HEK293 (cell line): Measurements from ENCODE around the gene TMEM273.

Source experiments
- CTCF ChIA-PET: fragments of 350-600 bp; formaldehyde crosslinking; extraction: SDS; loops from one replicate; lab custom pipeline; 2021; ENCODE audit warnings: antibody characterized with exemption; lab: Yijun Ruan, JAX
- POLR2A ChIA-PET: fragments of 300-600 bp; formaldehyde crosslinking; extraction: SDS; loops from one replicate; lab custom pipeline; 2020; ENCODE audit warnings: antibody characterized with exemption, inconsistent platforms; lab: Yijun Ruan, JAX
- H3K27ac ChIP-seq: fragments of 200-500 bp; sonication (Bioruptor generic); 2 replicates; pipeline ENCODE4 v1.5.1; 2014; ENCODE audit warnings: low read depth, low read length, control low read depth, inconsistent platforms; ENCODE audit errors: extremely low read depth
- H3K36me3 ChIP-seq, 2 experiments: fragments of 200-500 bp in 1 of 2; sonication (Bioruptor generic) in 1 of 2; 1 replicate in 1 of 2; 2 replicates in 1 of 2; pipeline ENCODE4 v1.5.1; 2014 to 2017; ENCODE audit warnings: inconsistent platforms in 2 of 2, low read length in 2 of 2; ENCODE audit not compliant: control insufficient read depth in 2 of 2, insufficient read depth in 1 of 2
- H3K4me1 ChIP-seq: fragments of 200-500 bp; sonication (Bioruptor generic); 2 replicates; pipeline ENCODE4 v1.5.1; 2014; ENCODE audit warnings: mild to moderate bottlenecking, low read length, inconsistent platforms; ENCODE audit not compliant: control insufficient read depth, insufficient read depth
- H3K4me3 ChIP-seq: 2 replicates; pipeline ENCODE4 v1.5.1; 2011; ENCODE audit warnings: low read depth, mild to moderate bottlenecking, control low read depth, low read length, moderate library complexity
- H3K9me3 ChIP-seq: fragments of 200-500 bp; sonication (Bioruptor generic); 2 replicates; pipeline ENCODE4 v1.5.1; 2014; ENCODE audit warnings: low read depth, low read length, inconsistent platforms; ENCODE audit not compliant: control insufficient read depth, insufficient read depth
- FEZF1 ChIP-seq: fragments of 450-650 bp; formaldehyde crosslinking; IDR thresholded peaks from 2 replicates; pipeline ENCODE4 v1.5.1; 2016; ENCODE audit warnings: missing biosample characterization, missing genetic modification characterization
- SALL2 ChIP-seq: fragments of 450-650 bp; formaldehyde crosslinking; IDR thresholded peaks from 2 replicates; pipeline ENCODE4 v1.5.0; 2017; ENCODE audit warnings: missing biosample characterization, mild to moderate bottlenecking, missing genetic modification characterization, borderline replicate concordance
- ZBTB11 ChIP-seq: fragments of 450-650 bp; formaldehyde crosslinking; conservative IDR thresholded peaks from 2 replicates; pipeline ENCODE4 v1.5.1; 2016; ENCODE audit warnings: low read depth, missing biosample characterization, missing genetic modification characterization
- ZBTB17 ChIP-seq: fragments of 450-650 bp; formaldehyde crosslinking; IDR thresholded peaks from 2 replicates; pipeline ENCODE4 v1.5.1; 2016; ENCODE audit warnings: missing biosample characterization, missing genetic modification characterization
- ZFP69B ChIP-seq: fragments of 450-650 bp; formaldehyde crosslinking; IDR thresholded peaks from 2 replicates; pipeline ENCODE4 v1.5.1; 2016; ENCODE audit warnings: missing biosample characterization, missing genetic modification characterization
- ZNF112 ChIP-seq: fragments of 450-650 bp; formaldehyde crosslinking; IDR thresholded peaks from 2 replicates; pipeline ENCODE4 v1.5.0; 2017; ENCODE audit warnings: missing biosample characterization, missing genetic modification characterization
- ZNF121 ChIP-seq: fragments of 450-650 bp; formaldehyde crosslinking; IDR thresholded peaks from 2 replicates; pipeline ENCODE4 v1.5.1; 2016; ENCODE audit warnings: missing biosample characterization, missing genetic modification characterization
- ZNF138 ChIP-seq: fragments of 450-650 bp; formaldehyde crosslinking; IDR thresholded peaks from 2 replicates; pipeline ENCODE4 v1.5.1; 2016; ENCODE audit warnings: missing biosample characterization, missing genetic modification characterization, borderline replicate concordance
- ZNF174 ChIP-seq: fragments of 450-650 bp; formaldehyde crosslinking; IDR thresholded peaks from 2 replicates; pipeline ENCODE4 v1.5.0; 2017; ENCODE audit warnings: missing biosample characterization, mild to moderate bottlenecking, missing genetic modification characterization
- ZNF23 ChIP-seq: fragments of 450-650 bp; formaldehyde crosslinking; IDR thresholded peaks from 2 replicates; pipeline ENCODE4 v1.5.1; 2016; ENCODE audit warnings: missing biosample characterization, missing genetic modification characterization, borderline replicate concordance
- ZNF311 ChIP-seq: fragments of 450-650 bp; formaldehyde crosslinking; IDR thresholded peaks from 2 replicates; pipeline ENCODE4 v1.5.1; 2017; ENCODE audit warnings: missing biosample characterization, missing genetic modification characterization, borderline replicate concordance
- ZNF404 ChIP-seq: fragments of 450-650 bp; formaldehyde crosslinking; IDR thresholded peaks from 2 replicates; pipeline ENCODE4 v1.5.1; 2017; ENCODE audit warnings: missing biosample characterization, missing genetic modification characterization
- ZNF670 ChIP-seq: fragments of 450-650 bp; formaldehyde crosslinking; IDR thresholded peaks from 2 replicates; pipeline ENCODE4 v1.5.1; 2016; ENCODE audit warnings: missing biosample characterization, missing genetic modification characterization, low read depth
- ZNF747 ChIP-seq: fragments of 450-650 bp; formaldehyde crosslinking; IDR thresholded peaks from 2 replicates; pipeline ENCODE4 v1.5.1; 2016; ENCODE audit warnings: missing biosample characterization, missing genetic modification characterization
- TF ChIP-seq, protein P1 (sequence below): fragments of 450-650 bp; formaldehyde crosslinking; IDR thresholded peaks from 2 replicates; pipeline ENCODE4 v1.5.1; 2017; ENCODE audit warnings: missing biosample characterization, missing genetic modification characterization
- TF ChIP-seq, protein P2 (sequence below): fragments of 450-650 bp; formaldehyde crosslinking; IDR thresholded peaks from 2 replicates; pipeline ENCODE4 v1.5.1; 2016; ENCODE audit warnings: missing biosample characterization, missing genetic modification characterization, low read depth
- TF ChIP-seq, protein P3 (sequence below): fragments of 450-650 bp; formaldehyde crosslinking; IDR thresholded peaks from 2 replicates; pipeline ENCODE4 v1.5.1; 2016; ENCODE audit warnings: missing biosample characterization, missing genetic modification characterization
- TF ChIP-seq, protein P4 (sequence below): fragments of 450-650 bp; IDR thresholded peaks from 2 replicates; pipeline ENCODE4 v1.5.1; 2018; ENCODE audit warnings: missing biosample characterization, mild to moderate bottlenecking, missing genetic modification characterization

The TMEM273 gene

DNA sequence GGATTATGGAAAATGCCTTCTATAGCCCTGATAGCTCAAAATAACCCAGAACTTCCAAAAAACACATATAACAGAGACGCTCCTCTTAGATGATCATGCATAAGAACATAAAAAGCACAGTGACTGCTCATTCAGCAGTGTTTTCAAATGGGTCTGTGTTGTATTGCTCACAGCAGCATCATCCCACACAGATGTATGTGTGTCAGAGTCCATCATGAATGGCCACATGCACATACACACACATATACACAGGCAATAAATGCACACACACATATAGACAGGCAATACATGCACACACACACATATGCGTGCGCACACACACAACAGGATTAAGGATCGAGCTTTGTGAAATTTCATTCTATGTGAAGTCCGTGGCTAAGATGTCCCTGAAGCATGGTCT, 26.1 kb downstream of the TMEM273 start (continued):
- TF ChIP-seq, protein P1, sequence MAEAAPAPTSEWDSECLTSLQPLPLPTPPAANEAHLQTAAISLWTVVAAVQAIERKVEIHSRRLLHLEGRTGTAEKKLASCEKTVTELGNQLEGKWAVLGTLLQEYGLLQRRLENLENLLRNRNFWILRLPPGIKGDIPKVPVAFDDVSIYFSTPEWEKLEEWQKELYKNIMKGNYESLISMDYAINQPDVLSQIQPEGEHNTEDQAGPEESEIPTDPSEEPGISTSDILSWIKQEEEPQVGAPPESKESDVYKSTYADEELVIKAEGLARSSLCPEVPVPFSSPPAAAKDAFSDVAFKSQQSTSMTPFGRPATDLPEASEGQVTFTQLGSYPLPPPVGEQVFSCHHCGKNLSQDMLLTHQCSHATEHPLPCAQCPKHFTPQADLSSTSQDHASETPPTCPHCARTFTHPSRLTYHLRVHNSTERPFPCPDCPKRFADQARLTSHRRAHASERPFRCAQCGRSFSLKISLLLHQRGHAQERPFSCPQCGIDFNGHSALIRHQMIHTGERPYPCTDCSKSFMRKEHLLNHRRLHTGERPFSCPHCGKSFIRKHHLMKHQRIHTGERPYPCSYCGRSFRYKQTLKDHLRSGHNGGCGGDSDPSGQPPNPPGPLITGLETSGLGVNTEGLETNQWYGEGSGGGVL (tag by site-specific recombination), result no peak
- TF ChIP-seq, protein P2, sequence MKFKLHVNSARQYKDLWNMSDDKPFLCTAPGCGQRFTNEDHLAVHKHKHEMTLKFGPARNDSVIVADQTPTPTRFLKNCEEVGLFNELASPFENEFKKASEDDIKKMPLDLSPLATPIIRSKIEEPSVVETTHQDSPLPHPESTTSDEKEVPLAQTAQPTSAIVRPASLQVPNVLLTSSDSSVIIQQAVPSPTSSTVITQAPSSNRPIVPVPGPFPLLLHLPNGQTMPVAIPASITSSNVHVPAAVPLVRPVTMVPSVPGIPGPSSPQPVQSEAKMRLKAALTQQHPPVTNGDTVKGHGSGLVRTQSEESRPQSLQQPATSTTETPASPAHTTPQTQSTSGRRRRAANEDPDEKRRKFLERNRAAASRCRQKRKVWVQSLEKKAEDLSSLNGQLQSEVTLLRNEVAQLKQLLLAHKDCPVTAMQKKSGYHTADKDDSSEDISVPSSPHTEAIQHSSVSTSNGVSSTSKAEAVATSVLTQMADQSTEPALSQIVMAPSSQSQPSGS (tag by site-specific recombination), result no peak
- TF ChIP-seq ZNF112 (tag by site-specific recombination) (no peak), ZNF174 (tag by site-specific recombination) (no peak), ZBTB17 (tag by site-specific recombination) (no peak)

DNA sequence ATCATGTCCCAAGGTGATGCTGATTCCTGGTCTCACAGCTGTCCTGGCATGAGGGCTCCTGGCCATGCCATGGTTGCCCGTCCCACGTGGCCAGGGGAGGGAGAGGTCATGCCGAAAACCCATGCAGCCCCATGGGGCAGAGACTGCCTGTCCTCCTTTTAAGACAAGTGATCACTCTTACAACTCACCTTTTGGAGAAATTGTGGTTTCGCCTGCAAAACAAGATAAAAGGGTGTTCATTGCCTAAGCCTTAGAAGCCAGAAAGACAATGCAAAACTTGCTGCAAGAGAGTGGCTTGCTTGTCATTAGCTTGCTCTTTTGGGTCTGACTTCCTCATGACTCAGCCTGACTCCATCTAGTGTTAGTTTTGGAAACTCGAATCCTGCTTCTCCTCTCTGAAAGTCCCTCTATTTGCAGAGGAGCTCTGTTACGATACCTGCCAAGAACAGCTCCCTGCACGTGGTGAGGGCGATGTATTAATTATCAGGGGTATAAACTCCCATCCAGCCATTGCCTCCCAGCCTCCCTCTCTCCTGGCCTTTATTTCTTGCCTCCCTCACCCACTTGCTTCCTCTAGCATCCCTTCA, 26.7 kb downstream of the TMEM273 start:
- Histone ChIP-seq H3K27ac (no peak overlapping the region), H3K36me3 (no peaks in the 10 kb centered on the region), H3K4me1 (no peaks in the 10 kb centered on the region), H3K9me3 (no peaks in the 10 kb centered on the region), H3K4me3 (no peak overlapping the region)
- POLR2A ChIA-PET, result no interaction called here
- CTCF ChIA-PET, result interaction anchor here (0.6 to 1.7 kb wide), 6 partner anchors 16 to 503 kb away, joined by 3 to 13 read pairs (median 3); no protein-coding TSS in a partner anchor
- TF ChIP-seq, protein P3, sequence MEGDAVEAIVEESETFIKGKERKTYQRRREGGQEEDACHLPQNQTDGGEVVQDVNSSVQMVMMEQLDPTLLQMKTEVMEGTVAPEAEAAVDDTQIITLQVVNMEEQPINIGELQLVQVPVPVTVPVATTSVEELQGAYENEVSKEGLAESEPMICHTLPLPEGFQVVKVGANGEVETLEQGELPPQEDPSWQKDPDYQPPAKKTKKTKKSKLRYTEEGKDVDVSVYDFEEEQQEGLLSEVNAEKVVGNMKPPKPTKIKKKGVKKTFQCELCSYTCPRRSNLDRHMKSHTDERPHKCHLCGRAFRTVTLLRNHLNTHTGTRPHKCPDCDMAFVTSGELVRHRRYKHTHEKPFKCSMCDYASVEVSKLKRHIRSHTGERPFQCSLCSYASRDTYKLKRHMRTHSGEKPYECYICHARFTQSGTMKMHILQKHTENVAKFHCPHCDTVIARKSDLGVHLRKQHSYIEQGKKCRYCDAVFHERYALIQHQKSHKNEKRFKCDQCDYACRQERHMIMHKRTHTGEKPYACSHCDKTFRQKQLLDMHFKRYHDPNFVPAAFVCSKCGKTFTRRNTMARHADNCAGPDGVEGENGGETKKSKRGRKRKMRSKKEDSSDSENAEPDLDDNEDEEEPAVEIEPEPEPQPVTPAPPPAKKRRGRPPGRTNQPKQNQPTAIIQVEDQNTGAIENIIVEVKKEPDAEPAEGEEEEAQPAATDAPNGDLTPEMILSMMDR (tag by site-specific recombination), result peak; percentile 42; the same call in 1 of the 2 replicates
- TF ChIP-seq ZNF404 (tag by site-specific recombination) (no peak), ZBTB11 (tag by site-specific recombination) (no peak), ZNF747 (tag by site-specific recombination) (no peak), ZNF311 (tag by site-specific recombination) (no peak), ZNF121 (tag by site-specific recombination) (no peak), ZFP69B (tag by site-specific recombination) (no peak), FEZF1 (tag by site-specific recombination) (0 out of 2 replicates have a peak, but pooled peaks have one; percentile 35), ZNF23 (no peak), ZNF670 (no peak), ZNF138 (tag by site-specific recombination) (no peak), SALL2 (tag by site-specific recombination) (no peak)
- TF ChIP-seq, protein P4, sequence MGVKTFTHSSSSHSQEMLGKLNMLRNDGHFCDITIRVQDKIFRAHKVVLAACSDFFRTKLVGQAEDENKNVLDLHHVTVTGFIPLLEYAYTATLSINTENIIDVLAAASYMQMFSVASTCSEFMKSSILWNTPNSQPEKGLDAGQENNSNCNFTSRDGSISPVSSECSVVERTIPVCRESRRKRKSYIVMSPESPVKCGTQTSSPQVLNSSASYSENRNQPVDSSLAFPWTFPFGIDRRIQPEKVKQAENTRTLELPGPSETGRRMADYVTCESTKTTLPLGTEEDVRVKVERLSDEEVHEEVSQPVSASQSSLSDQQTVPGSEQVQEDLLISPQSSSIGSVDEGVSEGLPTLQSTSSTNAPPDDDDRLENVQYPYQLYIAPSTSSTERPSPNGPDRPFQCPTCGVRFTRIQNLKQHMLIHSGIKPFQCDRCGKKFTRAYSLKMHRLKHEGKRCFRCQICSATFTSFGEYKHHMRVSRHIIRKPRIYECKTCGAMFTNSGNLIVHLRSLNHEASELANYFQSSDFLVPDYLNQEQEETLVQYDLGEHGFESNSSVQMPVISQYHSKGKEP (tag by site-specific recombination), result no peak
- TF ChIP-seq, all 188 proteins: peak for 2
